ENCODE measurements around the gene ALPK3. TPM values are rescaled to one million over a fixed set of nuclear protein-coding genes. Genes with fewer than 3 reads are reported as not detected.

ALPK3 gene
- total RNA-seq, 1 experiment from 2014 or later: 17.7 TPM

DNA sequence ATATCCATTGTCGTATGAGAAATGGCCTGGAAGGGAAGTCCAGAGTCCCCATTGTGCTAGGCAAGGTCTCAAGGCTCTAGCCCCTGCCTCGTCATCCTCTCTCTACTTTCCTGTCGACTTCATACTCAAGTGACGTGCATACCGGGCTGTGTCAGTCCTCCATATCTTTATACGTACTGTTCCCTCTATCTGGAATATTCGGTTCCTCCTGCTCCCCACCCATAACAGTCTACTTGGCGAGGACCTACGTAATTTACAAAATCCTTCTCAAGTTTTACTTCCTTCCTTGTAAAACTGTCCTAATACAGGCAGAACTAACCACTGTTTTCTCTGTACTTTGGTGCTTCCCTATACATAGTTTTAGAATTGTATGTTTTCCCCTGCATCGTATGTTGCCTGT, 2.2 kb upstream of the ALPK3 start:
- Mint-ChIP-seq H3K27ac (no peak overlapping the region), H3K9me3 (no peaks in the 10 kb centered on the region; a peak in 1 of 5 replicates), H3K27me3 (ENCODE audit: low read depth) (peaks cover 7% of the 10 kb centered on the region), H3K4me3 (no peak overlapping the region), H3K4me1 (peaks cover 22 to 24% of the 10 kb centered on the region in 2 experiments), H3K36me3 (ENCODE audit: insufficient read depth in 1 of 3, low read depth in 3 of 3) (peaks cover 0 to 1% (median 0%) of the 10 kb centered on the region in 3 experiments; a peak in 1 of 7 replicates)
- Histone ChIP-seq H3K79me2 (ENCODE audit: insufficient read depth, low read length) (no peaks in the 10 kb centered on the region), H3K14ac (ENCODE audit: insufficient read depth, low read length) (no peak overlapping the region), H2BK12ac (ENCODE audit: insufficient read length, low read depth, low read length) (no peak overlapping the region), H2BK5ac (ENCODE audit: insufficient read length, low read length) (no peak overlapping the region), H2AFZ (ENCODE audit: low read length) (no peak overlapping the region), H3K23ac (ENCODE audit: insufficient read length, low read depth, low read length) (no peak overlapping the region), H2AK5ac (ENCODE audit: insufficient read length, low read length) (no peak overlapping the region), H3K9ac (ENCODE audit: extremely low read depth, insufficient read length, low read length) (no peak overlapping the region), H3K23me2 (ENCODE audit: insufficient read length, low read depth, low read length, poor library complexity, severe bottlenecking) (peaks cover 8% of the 10 kb centered on the region), H4K20me1 (ENCODE audit: control insufficient read depth, insufficient read depth, insufficient read length) (no peaks in the 10 kb centered on the region), H3K27ac (ENCODE audit: insufficient read length, low read depth, low read length) (no peak overlapping the region), H2BK20ac (ENCODE audit: low read depth, low read length, poor library complexity, severe bottlenecking) (no peak overlapping the region), H4K91ac (ENCODE audit: insufficient read length, low read depth, low read length) (no peak overlapping the region), H2BK15ac (ENCODE audit: low read depth, low read length) (no peak overlapping the region), H2BK120ac (ENCODE audit: low read depth, low read length, poor library complexity, severe bottlenecking) (no peak overlapping the region), H3K79me1 (ENCODE audit: insufficient read depth, low read depth, low read length, poor library complexity, severe bottlenecking) (no peaks in the 10 kb centered on the region), H3T11ph (ENCODE audit: low read length) (no peak overlapping the region), H4K5ac (ENCODE audit: insufficient read length, low read depth, low read length) (no peak overlapping the region), H3K9me3 (ENCODE audit: control insufficient read depth, low read depth, low read length) (no peaks in the 10 kb centered on the region), H3K4ac (ENCODE audit: low read depth, low read length) (no peak overlapping the region), H3K18ac (ENCODE audit: insufficient read length, low read depth, low read length) (no peak overlapping the region), H3K4me2 (ENCODE audit: insufficient read depth, insufficient read length, low read length) (no peak overlapping the region), H4K8ac (replicated peaks; ENCODE audit: insufficient read length, low read depth, low read length) (no peak overlapping the region), H3K56ac (ENCODE audit: insufficient read length, low read depth, low read length) (no peak overlapping the region), H3K27me3 (ENCODE audit: insufficient read depth, low read length) (no peaks in the 10 kb centered on the region), H3K4me1 (ENCODE audit: insufficient read depth, low read length) (peaks cover 2% of the 10 kb centered on the region; the same call in 1 of the 2 replicates)
- no peak for DNase-seq
- no CpG with 5 or more reads among the region's 10 CpGs for WGBS (ENCODE audit: extremely low coverage, insufficient read length, low lambda C conversion rate)
- TF ChIP-seq, protein P1, sequence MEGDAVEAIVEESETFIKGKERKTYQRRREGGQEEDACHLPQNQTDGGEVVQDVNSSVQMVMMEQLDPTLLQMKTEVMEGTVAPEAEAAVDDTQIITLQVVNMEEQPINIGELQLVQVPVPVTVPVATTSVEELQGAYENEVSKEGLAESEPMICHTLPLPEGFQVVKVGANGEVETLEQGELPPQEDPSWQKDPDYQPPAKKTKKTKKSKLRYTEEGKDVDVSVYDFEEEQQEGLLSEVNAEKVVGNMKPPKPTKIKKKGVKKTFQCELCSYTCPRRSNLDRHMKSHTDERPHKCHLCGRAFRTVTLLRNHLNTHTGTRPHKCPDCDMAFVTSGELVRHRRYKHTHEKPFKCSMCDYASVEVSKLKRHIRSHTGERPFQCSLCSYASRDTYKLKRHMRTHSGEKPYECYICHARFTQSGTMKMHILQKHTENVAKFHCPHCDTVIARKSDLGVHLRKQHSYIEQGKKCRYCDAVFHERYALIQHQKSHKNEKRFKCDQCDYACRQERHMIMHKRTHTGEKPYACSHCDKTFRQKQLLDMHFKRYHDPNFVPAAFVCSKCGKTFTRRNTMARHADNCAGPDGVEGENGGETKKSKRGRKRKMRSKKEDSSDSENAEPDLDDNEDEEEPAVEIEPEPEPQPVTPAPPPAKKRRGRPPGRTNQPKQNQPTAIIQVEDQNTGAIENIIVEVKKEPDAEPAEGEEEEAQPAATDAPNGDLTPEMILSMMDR (conservative IDR thresholded peaks at IDR 0.05): no peak

Data from H9 (cell line).